Ascending aorta (tissue), 2 donors: ENCODE measurements around the gene IL18BP. TPM values are rescaled to one million over a fixed set of nuclear protein-coding genes. Genes with fewer than 3 reads are reported as not detected.

Experiments used
- DNase-seq, 2 donors: peaks; one replicate each; pipeline ENCODE4 v3.0.0-alpha.2; 2019; ENCODE audit warnings: low spot score in 2 of 2
- H3K27ac ChIP-seq, 2 donors: fragments of 200-600 bp; sonication (generic); one replicate each; pipeline ENCODE4 v1.5.1; 2016 to 2017; ENCODE audit warnings: mild to moderate bottlenecking in 1 of 2
- H3K27me3 ChIP-seq: fragments of 200-600 bp; sonication (generic); one replicate; pipeline ENCODE4 v1.5.1; 2017
- H3K36me3 ChIP-seq, 2 donors: fragments of 200-600 bp; sonication (generic); one replicate each; pipeline ENCODE4 v1.5.1; 2016
- H3K4me1 ChIP-seq, 2 donors: fragments of 200-600 bp; sonication (generic); one replicate each; pipeline ENCODE4 v1.5.1; 2016 to 2017; ENCODE audit warnings: mild to moderate bottlenecking in 1 of 2
- H3K4me3 ChIP-seq, 2 donors: fragments of 200-600 bp; sonication (generic); one replicate each; pipeline ENCODE4 v1.5.1; 2016 to 2017; ENCODE audit warnings: mild to moderate bottlenecking in 1 of 2
- H3K9me3 ChIP-seq, 2 donors: fragments of 200-600 bp; sonication (generic); one replicate each; pipeline ENCODE4 v1.5.1; 2016
- CTCF ChIP-seq, 3 experiments: fragments of 200-600 bp in 2 of 3; fragments of 450-650 bp in 1 of 3; sonication (generic) in 2 of 3; IDR thresholded peaks; one replicate each; pipeline ENCODE4 v1.5.1; 2016 to 2019; ENCODE audit warnings: antibody characterized with exemption in 3 of 3, mild to moderate bottlenecking in 1 of 3, moderate library complexity in 1 of 3
- intact Hi-C: fragments of 100-400 bp; cut with DNase I; formaldehyde crosslinking; loops from one replicate; pipeline ENCODE4 v1.15.1; 2023
- total RNA-seq: library from RNA; depleted of rRNA; stranded (reverse); fragments of >200 nt; gene quantifications from one replicate; pipeline ENCODE4 v1.1.0, GENCODE V29; 2016

The IL18BP gene
- total RNA-seq, 1 donor from 2014 or later: 5.0 TPM

GRCh38 chr11:71977743-71978418, 20.8 kb upstream of the IL18BP start:
- Histone ChIP-seq H3K27ac (no peak overlapping the region), H3K36me3 (peaks cover 5 to 10% of the 10 kb centered on the region in 2 donors), H3K4me1 (no peaks in the 10 kb centered on the region), H3K9me3 (no peaks in the 10 kb centered on the region), H3K4me3 (no peak overlapping the region), H3K27me3 (no peaks in the 10 kb centered on the region)
- TF ChIP-seq CTCF (IDR thresholded peaks at IDR 0.05): peak; percentile 67 to 75 (median 73)
- no peak for DNase-seq
- intact Hi-C loops: loop anchor here (1.0 to 2.0 kb wide), 2 partner anchors 113 to 166 kb away; no protein-coding TSS in a partner anchor

- Histone ChIP-seq H3K9me3 (no peaks in the 10 kb centered on the region), H3K4me1 (no peaks in the 10 kb centered on the region), H3K36me3 (peaks cover 14 to 16% of the 10 kb centered on the region in 2 donors), H3K4me3 (no peak overlapping the region), H3K27ac (no peak overlapping the region), H3K27me3 (no peaks in the 10 kb centered on the region)
- intact Hi-C loops: no loop called here
- DNase-seq: no peak
- TF ChIP-seq CTCF (IDR thresholded peaks at IDR 0.05): no peak
Observed at GRCh38 chr11:71979094-71979493, 19.6 kb upstream of the IL18BP start.

GRCh38 chr11:71979602-71980001, 19.1 kb upstream of the IL18BP start:
- Histone ChIP-seq H3K4me3 (no peak overlapping the region), H3K27ac (no peak overlapping the region), H3K4me1 (no peaks in the 10 kb centered on the region), H3K27me3 (no peaks in the 10 kb centered on the region), H3K9me3 (no peaks in the 10 kb centered on the region), H3K36me3 (peaks cover 14 to 16% of the 10 kb centered on the region in 2 donors)
- intact Hi-C loops: no loop called here
- DNase-seq: no peak
- no peak for TF ChIP-seq CTCF (IDR thresholded peaks at IDR 0.05)

- no peaks in the 10 kb centered on the region for H3K27me3 ChIP-seq
- H3K4me1 ChIP-seq: peaks cover 4 to 19% of the 10 kb centered on the region in 2 donors
- TF ChIP-seq CTCF (IDR thresholded peaks at IDR 0.05): no peak
- peaks cover 12 to 17% of the 10 kb centered on the region in 2 donors for H3K36me3 ChIP-seq
- H3K4me3 ChIP-seq: no peak overlapping the region
- no peaks in the 10 kb centered on the region for H3K9me3 ChIP-seq
- H3K27ac ChIP-seq: peak overlapping the region in 1 of 2 donors; percentile 16
- no peak for DNase-seq
- intact Hi-C loops: no loop called here
Observed at GRCh38 chr11:71986131-71986530, 12.6 kb upstream of the IL18BP start.

GRCh38 chr11:71987521-71987920, 11.2 kb upstream of the IL18BP start:
- H3K36me3 ChIP-seq: peaks cover 12 to 21% of the 10 kb centered on the region in 2 donors
- H3K27me3 ChIP-seq: no peaks in the 10 kb centered on the region
- H3K4me1 ChIP-seq: peaks cover 4 to 19% of the 10 kb centered on the region in 2 donors
- TF ChIP-seq CTCF (IDR thresholded peaks at IDR 0.05): no peak
- peak overlapping the region; percentile 49 to 57 for H3K27ac ChIP-seq
- no peaks in the 10 kb centered on the region for H3K9me3 ChIP-seq
- H3K4me3 ChIP-seq: no peak overlapping the region
- intact Hi-C loops: no loop called here
- no peak for DNase-seq
